Heart left ventricle (tissue), 13 donors: ENCODE results near the gene MEX3A.

ENCODE experiments used
- CTCF ChIP-seq, 12 donors: fragments of 200-600 bp; sonication (generic) in 4 of 12; IDR thresholded peaks; one replicate each; pipeline versions ENCODE4 v1.5.0 to v1.8.0; 2018 to 2022; ENCODE audit warnings: antibody characterized with exemption in 12 of 12, mild to moderate bottlenecking in 5 of 12
- POLR2A ChIP-seq, 2 donors: fragments of 450-650 bp; IDR thresholded peaks; one replicate each; pipeline ENCODE4 v1.6.1; 2017; ENCODE audit warnings: antibody characterized with exemption in 2 of 2, mild to moderate bottlenecking in 2 of 2, moderate library complexity in 2 of 2
- donor health status: ischemic (EF 13 %, LVEDD 7.1; RV severe dilation, severe dysfunction).
- donor health status: DM: no; HTN: yes; CAD: no.
- donor health status: DM: no; HTN: no; CAD: no.
- donor health status: ischemic (EF 25% LVEDD 6.9; RV normal size, moderate dysfunction).
- donor health status: ischemic (EF 25% LVEDD 5.7; RV mildly dilated, moderate dysfunction).
- donor health status: ischemic (EF 35%, LVEDD 5.7; RV mildly dilated, moderate dysfunction).
- donor health status: nonischemic (EF 11% LVEDD 7.7; RV severe dilation, severe dysfunction).
- donor health status: DM: yes; HTN: yes; CAD: no.
- donor health status: PGD.
- donor health status: ischemic (EF 29% LVEDD 5.4; RV normal size, mild dysfunction).
- donor health status: nonischemic (EF 23%, LVEDD 6.1; RV moderate dilation, normal function).

GRCh38 chr1:156090840-156091188 lies 8.5 kb upstream of the MEX3A start:
- TF ChIP-seq CTCF (IDR thresholded peaks at IDR 0.05) (peak; percentile 74 to 94 (median 89)), POLR2A (IDR thresholded peaks at IDR 0.05) (no peak)
